ENCODE data around the gene TRABD.
"Not testable (repeated sequence)": the region's sequence is repeated elsewhere in the genome, so short reads cannot be mapped to it uniquely, and the experiment has no call there.

The TRABD gene

GRCh38 chr22:50185375-50186087 is at the start of gene TRABD:
TSS of gene TRABD (plus strand) at chr22:50185913. CDS start at chr22:50193061, 7,148 bp downstream.
- peak; percentile 71 to 88 (median 83) for DNase-seq (ENCODE audit: low read depth in 2 of 3, low spot score in 1 of 3)

DNA sequence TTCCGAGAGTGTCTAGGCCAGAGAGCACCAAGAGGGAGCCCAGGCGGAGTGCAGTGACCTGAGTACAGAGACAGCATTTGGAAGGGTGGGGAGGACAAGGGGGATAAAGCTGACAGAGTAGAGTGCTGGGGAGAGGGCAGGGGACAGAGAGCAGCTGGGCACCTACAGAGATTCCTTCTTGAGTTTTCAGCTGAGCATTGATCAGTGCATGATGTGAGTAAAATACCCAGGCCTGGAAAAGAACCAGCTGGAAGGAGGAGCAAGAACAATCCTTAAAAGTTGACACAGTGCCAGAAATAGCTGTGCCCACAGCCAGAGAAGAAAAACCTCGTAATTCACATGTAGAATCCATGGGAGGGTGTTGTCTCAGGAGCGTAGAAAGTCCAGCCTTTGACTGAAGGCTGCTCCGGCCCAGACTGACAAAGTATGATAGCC is 49.1 kb upstream of the TRABD start:
- DNase-seq (ENCODE audit: low read depth in 2 of 3, low spot score in 1 of 3): no peak

- DNase-seq (ENCODE audit: low read depth in 2 of 3, low spot score in 1 of 3): not testable (repeated sequence)
These were observed 48.4 kb upstream of the TRABD start for GRCh38 chr22:50137277-50137676.

DNA sequence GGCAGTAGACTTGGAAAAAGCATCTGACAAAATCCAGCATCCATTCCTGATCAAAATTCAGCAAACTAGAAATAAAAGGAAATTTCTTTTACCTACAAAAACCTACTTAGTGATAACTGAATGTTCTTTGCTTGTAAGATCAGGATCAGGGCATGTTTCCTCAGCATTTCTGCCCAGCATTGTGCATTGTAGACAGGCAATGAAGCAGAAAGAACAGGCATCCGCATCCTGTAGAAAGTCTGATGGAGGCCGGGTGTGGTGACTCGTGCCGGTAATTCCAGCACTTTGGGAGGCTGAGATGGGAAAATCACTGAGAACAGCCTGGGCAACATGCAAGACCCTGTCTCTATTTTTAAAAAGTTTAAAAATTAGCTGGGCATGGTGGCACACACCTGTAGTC is 47.7 kb upstream of the TRABD start:
- DNase-seq (ENCODE audit: low read depth in 2 of 3, low spot score in 1 of 3): no peak

- DNase-seq (ENCODE audit: low read depth in 2 of 3, low spot score in 1 of 3): no peak
These were observed 46.7 kb upstream of the TRABD start for GRCh38 chr22:50138988-50139387.

- no peak for DNase-seq (ENCODE audit: low read depth in 2 of 3, low spot score in 1 of 3)
These were observed 45.8 kb upstream of the TRABD start for GRCh38 chr22:50139843-50140415.

DNA sequence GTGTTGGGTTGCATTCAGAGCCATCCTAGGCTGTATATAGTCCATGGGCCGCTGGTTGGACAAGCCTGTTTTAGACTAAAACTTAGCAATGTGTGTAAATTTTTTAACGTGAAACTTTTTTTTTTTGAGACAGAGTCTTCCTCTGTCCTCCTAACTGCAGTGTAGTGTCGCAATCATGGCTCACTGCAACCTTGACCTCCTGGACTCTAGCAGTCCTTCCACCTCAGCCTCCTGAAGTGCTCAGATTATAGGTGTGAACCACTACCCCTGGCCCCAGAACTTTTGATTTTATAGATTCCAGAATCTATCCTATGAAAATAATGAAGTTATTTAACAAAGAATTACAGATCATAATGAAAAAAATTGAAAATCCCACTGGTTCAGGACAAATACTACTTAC is 45.1 kb upstream of the TRABD start:
- no peak for DNase-seq (ENCODE audit: low read depth in 2 of 3, low spot score in 1 of 3)

- no peak for DNase-seq (ENCODE audit: low read depth in 2 of 3, low spot score in 1 of 3)
These were observed 44.3 kb upstream of the TRABD start for GRCh38 chr22:50141462-50141861.

GRCh38 chr22:50141891-50142363 is 43.8 kb upstream of the TRABD start:
- no peak for DNase-seq (ENCODE audit: low read depth in 2 of 3, low spot score in 1 of 3)

- no peak for DNase-seq (ENCODE audit: low read depth in 2 of 3, low spot score in 1 of 3)
These were observed 42.6 kb upstream of the TRABD start for GRCh38 chr22:50143096-50143495.

DNA sequence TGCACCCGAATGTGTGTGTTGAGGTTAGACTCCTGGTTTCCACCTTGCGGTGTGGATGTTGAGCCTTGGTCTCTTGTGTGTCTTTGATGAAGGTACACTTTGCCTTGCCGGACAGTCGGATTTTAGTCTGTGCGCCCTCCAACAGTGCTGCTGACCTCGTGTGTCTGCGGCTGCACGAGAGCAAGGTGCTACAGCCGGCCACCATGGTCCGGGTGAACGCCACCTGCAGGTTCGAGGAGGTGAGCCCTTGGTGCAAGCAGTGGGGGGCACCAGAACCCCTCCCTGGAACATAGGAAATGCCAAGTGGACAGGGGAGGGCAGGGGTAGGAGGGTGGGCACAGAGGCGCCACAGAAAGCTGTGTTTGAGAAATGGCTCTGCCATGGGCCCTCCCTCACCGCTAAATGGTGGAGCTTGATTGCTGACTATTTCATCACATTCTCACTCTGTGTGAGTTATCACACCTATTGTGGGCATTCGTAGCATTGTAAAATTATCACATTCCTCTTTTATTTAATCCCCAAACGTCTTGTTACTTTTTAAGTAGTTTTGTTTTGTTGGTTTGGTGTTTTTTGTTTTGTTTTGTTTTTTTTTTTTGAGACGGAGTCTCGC is 41.6 kb upstream of the TRABD start:
- no peak for DNase-seq (ENCODE audit: low read depth in 2 of 3, low spot score in 1 of 3)

DNA sequence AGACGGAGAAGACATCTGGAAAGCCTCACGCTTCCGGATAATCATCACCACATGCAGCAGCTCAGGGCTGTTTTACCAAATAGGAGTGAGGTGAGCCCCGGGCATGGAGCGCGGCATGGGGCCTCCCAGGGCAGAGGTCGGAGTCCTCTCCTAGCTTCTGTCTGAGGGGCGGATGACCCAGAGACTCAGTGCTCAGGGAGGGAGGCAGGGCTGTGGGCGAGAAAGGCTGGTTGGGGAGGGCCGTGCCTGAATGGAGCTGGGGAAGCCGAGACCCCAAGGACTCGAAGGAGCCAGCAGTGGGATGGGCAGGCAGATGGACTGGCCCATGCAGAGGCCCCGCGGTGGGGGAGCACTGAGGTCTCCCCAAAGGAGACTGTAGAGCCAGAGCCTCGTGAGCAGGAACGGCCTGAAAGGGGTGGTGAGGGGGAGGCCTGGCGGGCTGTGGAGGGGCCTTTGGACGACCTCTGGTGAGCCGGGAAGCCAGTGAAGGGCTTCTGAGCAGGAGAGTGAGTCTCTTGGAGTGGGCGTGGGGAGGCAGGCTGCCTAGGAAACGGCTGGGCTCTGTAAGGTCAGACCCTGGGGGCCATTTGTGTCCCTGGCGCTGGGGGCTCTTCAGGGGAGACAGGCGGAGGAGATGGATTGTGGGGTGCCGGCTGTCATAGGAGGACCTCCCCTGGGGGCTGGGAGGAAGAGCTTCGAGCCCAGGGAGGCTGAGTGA is 39.8 kb upstream of the TRABD start:
- DNase-seq (ENCODE audit: low read depth in 2 of 3, low spot score in 1 of 3): no peak

DNA sequence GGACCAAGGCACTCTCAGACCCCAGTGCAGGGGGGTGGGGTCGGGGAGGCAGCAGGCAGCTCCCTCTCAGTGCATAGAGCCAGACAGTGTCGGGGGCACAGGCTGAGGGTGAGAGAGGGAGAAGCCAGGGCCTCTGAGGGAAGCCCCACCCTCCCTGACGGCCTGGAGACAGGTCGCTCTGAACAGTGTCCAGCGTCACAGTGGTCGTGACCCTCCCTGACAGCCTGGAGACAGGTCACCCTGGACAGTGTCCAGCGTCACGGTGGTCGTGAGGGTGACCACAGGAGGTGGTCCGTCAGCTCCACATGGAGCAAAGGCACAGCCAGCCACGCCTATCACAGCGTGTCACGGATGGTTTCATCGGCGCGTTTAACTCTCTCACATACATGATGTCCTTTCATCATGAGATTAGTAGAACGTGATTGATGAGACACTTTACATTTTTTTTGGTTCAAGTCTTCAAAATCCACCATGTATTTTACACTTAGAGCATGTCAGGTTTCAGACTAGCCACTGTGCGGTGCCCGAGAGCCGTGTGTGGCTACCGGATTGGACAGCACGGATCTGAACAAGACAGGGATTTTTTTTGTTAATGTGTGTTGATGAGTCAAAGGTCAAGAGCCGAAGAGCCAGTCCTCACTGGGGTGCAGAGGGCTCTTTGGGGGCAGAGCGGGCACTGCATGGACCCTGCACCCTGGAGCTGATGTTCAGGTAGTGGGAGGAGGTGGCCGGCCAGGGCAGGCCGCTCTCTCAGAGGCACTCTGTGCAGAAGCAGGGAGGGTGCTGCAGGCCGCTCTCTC is 39.1 kb upstream of the TRABD start:
- DNase-seq (ENCODE audit: low read depth in 2 of 3, low spot score in 1 of 3): no peak

- not testable (repeated sequence) for DNase-seq (ENCODE audit: low read depth in 2 of 3, low spot score in 1 of 3)
These were observed 38.2 kb upstream of the TRABD start for GRCh38 chr22:50147258-50148165.

DNA sequence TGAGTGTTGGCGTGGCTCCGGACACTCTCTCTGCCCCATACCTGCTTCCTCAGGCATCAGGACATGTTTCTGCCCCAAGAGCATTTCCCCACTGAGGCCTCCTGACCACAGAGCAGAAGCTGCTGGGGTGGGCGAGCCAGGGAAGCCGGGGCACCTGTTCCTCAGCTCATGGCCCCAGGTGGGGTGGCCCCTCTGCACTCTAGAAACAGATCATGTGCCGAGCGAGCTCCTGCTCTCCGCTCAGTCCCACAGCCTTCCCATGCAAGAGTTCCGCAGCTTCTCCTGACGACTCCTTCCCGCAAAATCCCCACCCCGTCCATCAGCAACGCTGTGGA is 37.6 kb upstream of the TRABD start:
- no peak for DNase-seq (ENCODE audit: low read depth in 2 of 3, low spot score in 1 of 3)

DNA sequence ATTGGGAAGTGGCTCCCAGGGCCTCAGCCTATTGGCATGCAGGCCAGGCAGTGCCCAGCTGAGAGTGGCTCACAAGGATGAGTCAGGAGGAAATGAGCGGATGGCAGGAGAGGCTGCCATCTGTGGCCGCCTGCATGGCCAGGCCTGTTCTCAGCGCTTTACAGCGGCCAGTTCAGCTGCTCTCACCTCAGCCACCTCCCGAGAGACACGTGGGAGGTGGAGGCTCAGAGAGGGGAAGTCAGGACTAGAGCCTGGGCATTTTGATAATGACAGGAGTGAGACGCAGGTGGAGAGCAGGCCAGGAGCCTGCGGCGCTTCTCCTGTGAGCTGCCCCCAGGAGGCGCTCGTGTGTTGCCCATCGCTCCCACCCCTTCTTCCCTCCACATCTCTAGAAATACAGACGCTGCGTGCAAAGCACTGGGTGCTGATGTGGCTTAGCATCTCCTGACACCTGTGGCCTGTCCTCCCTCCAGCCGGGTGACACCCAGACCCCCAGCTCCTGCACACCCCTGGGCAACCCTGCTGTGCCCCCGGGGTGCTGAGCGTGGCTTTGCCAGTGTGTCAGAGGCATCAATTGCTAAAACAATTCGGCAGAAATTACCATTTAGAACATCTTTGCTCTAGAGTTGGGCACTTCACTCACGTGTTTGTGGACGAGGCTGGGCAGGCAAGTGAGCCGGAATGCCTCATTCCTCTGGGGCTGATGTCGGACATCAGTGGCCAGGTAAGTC is 36.6 kb upstream of the TRABD start:
- peak; percentile 55 to 60 (median 58) for DNase-seq (ENCODE audit: low read depth in 2 of 3, low spot score in 1 of 3)

DNA sequence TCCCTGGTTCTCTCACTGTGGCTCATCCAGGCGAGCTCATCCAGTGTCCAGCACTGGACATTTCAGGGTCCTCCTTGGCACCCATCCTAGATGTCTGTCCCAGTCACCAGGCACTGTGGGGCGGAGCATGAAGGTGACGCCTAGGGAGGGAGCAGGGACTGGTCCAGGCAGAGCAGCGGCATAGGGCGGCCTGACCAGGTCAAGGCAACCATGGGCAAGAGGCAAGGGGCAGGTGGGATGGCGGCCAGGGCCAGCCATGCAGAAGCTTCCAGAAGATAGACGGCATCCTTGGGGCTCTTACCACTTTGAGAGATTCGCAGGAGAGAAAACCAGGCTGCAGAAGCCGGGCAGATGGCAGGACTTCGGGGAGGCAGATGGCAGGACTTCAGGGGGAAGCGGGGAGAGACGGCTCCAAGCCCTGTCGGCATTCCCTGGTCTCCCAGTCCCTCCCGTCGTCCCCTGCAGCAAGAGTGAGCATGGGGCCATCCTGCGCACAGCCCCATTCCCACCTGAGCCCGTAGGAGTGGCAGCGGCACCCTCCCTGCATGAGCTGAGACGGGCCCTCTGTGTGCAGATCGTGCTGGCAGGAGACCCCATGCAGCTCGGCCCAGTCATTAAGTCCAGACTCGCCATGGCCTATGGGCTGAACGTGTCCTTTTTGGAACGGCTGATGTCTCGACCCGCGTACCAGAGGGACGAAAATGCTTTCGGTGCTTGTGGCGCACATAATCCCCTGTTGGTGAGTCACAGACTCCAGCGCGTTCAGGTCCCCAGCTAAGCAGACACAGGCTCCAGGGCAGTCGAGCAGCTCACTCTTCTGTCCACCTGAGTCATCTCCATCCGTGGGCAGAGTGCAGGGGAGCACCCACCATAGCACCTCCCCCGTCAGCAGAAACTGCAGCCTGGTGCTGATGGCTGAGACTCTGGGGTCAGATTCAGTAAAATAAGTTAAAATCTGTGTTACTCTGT is 35.3 kb upstream of the TRABD start:
- no peak for DNase-seq (ENCODE audit: low read depth in 2 of 3, low spot score in 1 of 3)

Data from stimulated activated CD4-positive, alpha-beta T cell treated with anti-CD3 and anti-CD28 coated beads, Interleukin-12 subunit alpha, Interleukin-12 subunit beta, amount 100 ng/mL, for 48 hours (primary cell).